Gastrocnemius medialis (tissue), 4 donors: Measurements from ENCODE around the gene PARD3B.

ENCODE experiments used
- POLR2A ChIP-seq, 2 donors: fragments of 450-650 bp; IDR thresholded peaks; one replicate each; pipeline ENCODE4 v1.6.1; 2017; ENCODE audit warnings: antibody characterized with exemption in 2 of 2, mild to moderate bottlenecking in 2 of 2, moderate library complexity in 2 of 2
- TF ChIP-seq, protein P1 (sequence below), 5 experiments: fragments of 450-650 bp in 3 of 5; fragments of 200-600 bp in 2 of 5; sonication (generic) in 2 of 5; IDR thresholded peaks in 4 of 5; conservative IDR thresholded peaks in 1 of 5; 1 replicate in 4 of 5; 2 replicates in 1 of 5; pipeline ENCODE4 v1.5.1; 2016 to 2019; ENCODE audit warnings: antibody characterized with exemption in 5 of 5, mild to moderate bottlenecking in 3 of 5, moderate library complexity in 3 of 5

- TF ChIP-seq, protein P1, sequence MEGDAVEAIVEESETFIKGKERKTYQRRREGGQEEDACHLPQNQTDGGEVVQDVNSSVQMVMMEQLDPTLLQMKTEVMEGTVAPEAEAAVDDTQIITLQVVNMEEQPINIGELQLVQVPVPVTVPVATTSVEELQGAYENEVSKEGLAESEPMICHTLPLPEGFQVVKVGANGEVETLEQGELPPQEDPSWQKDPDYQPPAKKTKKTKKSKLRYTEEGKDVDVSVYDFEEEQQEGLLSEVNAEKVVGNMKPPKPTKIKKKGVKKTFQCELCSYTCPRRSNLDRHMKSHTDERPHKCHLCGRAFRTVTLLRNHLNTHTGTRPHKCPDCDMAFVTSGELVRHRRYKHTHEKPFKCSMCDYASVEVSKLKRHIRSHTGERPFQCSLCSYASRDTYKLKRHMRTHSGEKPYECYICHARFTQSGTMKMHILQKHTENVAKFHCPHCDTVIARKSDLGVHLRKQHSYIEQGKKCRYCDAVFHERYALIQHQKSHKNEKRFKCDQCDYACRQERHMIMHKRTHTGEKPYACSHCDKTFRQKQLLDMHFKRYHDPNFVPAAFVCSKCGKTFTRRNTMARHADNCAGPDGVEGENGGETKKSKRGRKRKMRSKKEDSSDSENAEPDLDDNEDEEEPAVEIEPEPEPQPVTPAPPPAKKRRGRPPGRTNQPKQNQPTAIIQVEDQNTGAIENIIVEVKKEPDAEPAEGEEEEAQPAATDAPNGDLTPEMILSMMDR (IDR thresholded peaks at IDR 0.05 in 4 of 5, conservative IDR thresholded peaks at IDR 0.05 in 1 of 5), result no peak
- no peak for TF ChIP-seq POLR2A (IDR thresholded peaks at IDR 0.05)
These were observed 350.9 kb downstream of the PARD3B start for GRCh38 chr2:204896146-204896545.
